ENCODE measurements around the gene PATZ1. TPM values are rescaled to one million over a fixed set of nuclear protein-coding genes. Genes with fewer than 3 reads are reported as not detected.

Gene PATZ1
- total and polyA plus RNA-seq, 2 donors (not counting 1 experiment from before 2014, with no cell fraction given), result 6.1 to 15.9 TPM

- no peak for DNase-seq (ENCODE audit: low read depth in 2 of 2)
- TF ChIP-seq CTCF (conservative IDR thresholded peaks at IDR 0.05 in 1 of 2, IDR thresholded peaks at IDR 0.05 in 1 of 2; ENCODE audit: low read depth in 1 of 2, low read length in 2 of 2), result no peak
- no peak for TF ChIP-seq EZH2 (IDR thresholded peaks at IDR 0.05; ENCODE audit: low read length, missing control alignments)
- no peak overlapping the region for H2AFZ ChIP-seq (ENCODE audit: low read length)
- H3K9ac ChIP-seq (ENCODE audit: insufficient read depth, low read length), result no peak overlapping the region
- peaks cover 3% of the 10 kb centered on the region for H3K36me3 ChIP-seq (ENCODE audit: control insufficient read depth, insufficient read depth, low read length)
- H3K27me3 ChIP-seq (ENCODE audit: control insufficient read depth, insufficient read depth, low read length), result no peaks in the 10 kb centered on the region
- no peaks in the 10 kb centered on the region for H4K20me1 ChIP-seq (ENCODE audit: control insufficient read depth, extremely low read depth, insufficient read depth, low read length)
- H3K9me3 ChIP-seq (ENCODE audit: control insufficient read depth, insufficient read depth, low read depth, low read length), result no peaks in the 10 kb centered on the region
- H3K79me2 ChIP-seq (ENCODE audit: control insufficient read depth, insufficient read depth, low read length), result no peaks in the 10 kb centered on the region
- no peak overlapping the region for H3K4me2 ChIP-seq (ENCODE audit: extremely low read depth, insufficient read depth, low read length)
- no peak overlapping the region for H3K27ac ChIP-seq (ENCODE audit: insufficient read depth, low read length)
- no peak overlapping the region for H3K4me3 ChIP-seq (replicated peaks in 1 of 4; ENCODE audit: control extremely low read depth in 1 of 4, insufficient read depth in 1 of 4, low read depth in 3 of 4, low read length in 4 of 4)
- no peaks in the 10 kb centered on the region for H3K4me1 ChIP-seq (ENCODE audit: control insufficient read depth, extremely low read depth, insufficient read depth, low read length)
Measured at GRCh38 chr22:31328544-31328960, 17.6 kb downstream of the PATZ1 start.

GRCh38 chr22:31327806-31328543, 18.2 kb downstream of the PATZ1 start:
- no peaks in the 10 kb centered on the region for H3K9me3 ChIP-seq (ENCODE audit: control insufficient read depth, insufficient read depth, low read depth, low read length)
- peaks cover 3% of the 10 kb centered on the region for H3K36me3 ChIP-seq (ENCODE audit: control insufficient read depth, insufficient read depth, low read length)
- no peak overlapping the region for H3K4me3 ChIP-seq (replicated peaks in 1 of 4; ENCODE audit: control extremely low read depth in 1 of 4, insufficient read depth in 1 of 4, low read depth in 3 of 4, low read length in 4 of 4)
- no peak overlapping the region for H2AFZ ChIP-seq (ENCODE audit: low read length)
- no peaks in the 10 kb centered on the region for H3K79me2 ChIP-seq (ENCODE audit: control insufficient read depth, insufficient read depth, low read length)
- no peaks in the 10 kb centered on the region for H3K27me3 ChIP-seq (ENCODE audit: control insufficient read depth, insufficient read depth, low read length)
- H3K4me1 ChIP-seq (ENCODE audit: control insufficient read depth, extremely low read depth, insufficient read depth, low read length), result no peaks in the 10 kb centered on the region
- H3K9ac ChIP-seq (ENCODE audit: insufficient read depth, low read length), result no peak overlapping the region
- H3K27ac ChIP-seq (ENCODE audit: insufficient read depth, low read length), result no peak overlapping the region
- TF ChIP-seq CTCF (conservative IDR thresholded peaks at IDR 0.05 in 1 of 2, IDR thresholded peaks at IDR 0.05 in 1 of 2; ENCODE audit: low read depth in 1 of 2, low read length in 2 of 2) (no peak), EZH2 (IDR thresholded peaks at IDR 0.05; ENCODE audit: low read length, missing control alignments) (no peak)
- H3K4me2 ChIP-seq (ENCODE audit: extremely low read depth, insufficient read depth, low read length), result no peak overlapping the region
- DNase-seq (ENCODE audit: low read depth in 2 of 2), result no peak
- no peaks in the 10 kb centered on the region for H4K20me1 ChIP-seq (ENCODE audit: control insufficient read depth, extremely low read depth, insufficient read depth, low read length)

GRCh38 chr22:31326877-31327276, 19.3 kb downstream of the PATZ1 start:
- no peak overlapping the region for H2AFZ ChIP-seq (ENCODE audit: low read length)
- no peaks in the 10 kb centered on the region for H3K9me3 ChIP-seq (ENCODE audit: control insufficient read depth, insufficient read depth, low read depth, low read length)
- no peaks in the 10 kb centered on the region for H3K27me3 ChIP-seq (ENCODE audit: control insufficient read depth, insufficient read depth, low read length)
- H3K4me3 ChIP-seq (replicated peaks in 1 of 4; ENCODE audit: control extremely low read depth in 1 of 4, insufficient read depth in 1 of 4, low read depth in 3 of 4, low read length in 4 of 4), result no peak overlapping the region
- H3K9ac ChIP-seq (ENCODE audit: insufficient read depth, low read length), result no peak overlapping the region
- DNase-seq (ENCODE audit: low read depth in 2 of 2), result no peak
- TF ChIP-seq EZH2 (IDR thresholded peaks at IDR 0.05; ENCODE audit: low read length, missing control alignments), result no peak
- no peak for TF ChIP-seq CTCF (conservative IDR thresholded peaks at IDR 0.05 in 1 of 2, IDR thresholded peaks at IDR 0.05 in 1 of 2; ENCODE audit: low read depth in 1 of 2, low read length in 2 of 2)
- no peaks in the 10 kb centered on the region for H4K20me1 ChIP-seq (ENCODE audit: control insufficient read depth, extremely low read depth, insufficient read depth, low read length)
- no peaks in the 10 kb centered on the region for H3K4me1 ChIP-seq (ENCODE audit: control insufficient read depth, extremely low read depth, insufficient read depth, low read length)
- no peak overlapping the region for H3K27ac ChIP-seq (ENCODE audit: insufficient read depth, low read length)
- H3K79me2 ChIP-seq (ENCODE audit: control insufficient read depth, insufficient read depth, low read length), result no peaks in the 10 kb centered on the region
- H3K36me3 ChIP-seq (ENCODE audit: control insufficient read depth, insufficient read depth, low read length), result peaks cover 3% of the 10 kb centered on the region
- H3K4me2 ChIP-seq (ENCODE audit: extremely low read depth, insufficient read depth, low read length), result no peak overlapping the region
